B cell (primary cell): ENCODE data around the gene MDC1. TPM values are rescaled to one million over a fixed set of nuclear protein-coding genes. Genes with fewer than 3 reads are reported as not detected.

Source experiments
- ATAC-seq: fragments of 200-7000 bp; cut with Tn5 transposase; one replicate; pipeline ENCODE4 v1.10.0; 2021; ENCODE audit warnings: low read depth, mild to moderate bottlenecking, moderate number of reproducible peaks, moderate library complexity
- CTCF ChIA-PET: fragments of 350-600 bp; sonication (Branson Sonifier 250); formaldehyde crosslinking; loops from one replicate; lab custom pipeline; 2021; ENCODE audit warnings: antibody characterized with exemption, inconsistent platforms; lab: Charles Lee
- POLR2A ChIA-PET: fragments of 350-600 bp; sonication (Branson Sonifier 250); formaldehyde crosslinking; loops from one replicate; lab custom pipeline; 2021; ENCODE audit warnings: antibody characterized with exemption; lab: Charles Lee
- DNase-seq: peaks from one replicate; pipeline ENCODE4 v3.0.0; 2013
- H2AFZ ChIP-seq: 2 replicates; pipeline ENCODE4 v1.6.1; 2012; ENCODE audit warnings: mild to moderate bottlenecking, low read depth, low read length; ENCODE audit not compliant: insufficient read depth, poor library complexity, severe bottlenecking
- H3K27ac ChIP-seq, 2 donors: 1 replicate in 1 of 2; 2 replicates in 1 of 2; pipeline ENCODE4 v1.5.1; 2012 to 2013; ENCODE audit warnings: low read length in 2 of 2, mild to moderate bottlenecking in 2 of 2, moderate library complexity in 1 of 2
- H3K27me3 ChIP-seq, 4 experiments: fragments of 200-600 bp in 1 of 4; sonication (generic) in 1 of 4; replicated peaks in 1 of 4; 1 replicate in 2 of 4; 2 replicates in 2 of 4; pipeline versions ENCODE4 v1.6.1 to v1.7.0; 2013 to 2016; ENCODE audit warnings: low read length in 3 of 4, mild to moderate bottlenecking in 2 of 4, mixed read lengths in 1 of 4, moderate library complexity in 1 of 4; ENCODE audit not compliant: insufficient read depth in 4 of 4, control insufficient read depth in 3 of 4; ENCODE audit errors: control extremely low read depth in 1 of 4
- H3K36me3 ChIP-seq, 2 experiments: replicated peaks in 1 of 2; 1 replicate in 1 of 2; 2 replicates in 1 of 2; pipeline versions ENCODE4 v1.6.1 to v1.7.1; 2013; ENCODE audit warnings: low read length in 1 of 2; ENCODE audit not compliant: insufficient read depth in 2 of 2, control insufficient read depth in 1 of 2; ENCODE audit errors: control extremely low read depth in 1 of 2, extremely low read depth in 1 of 2
- H3K4me1 ChIP-seq, 2 donors: fragments of 200-600 bp in 1 of 2; sonication (generic) in 1 of 2; 1 replicate in 1 of 2; 2 replicates in 1 of 2; pipeline versions ENCODE4 v1.5.1 to v1.6.1; 2013 to 2017; ENCODE audit warnings: low read length in 2 of 2; ENCODE audit not compliant: control insufficient read depth in 2 of 2, insufficient read depth in 2 of 2
- H3K4me2 ChIP-seq: replicated peaks from 2 replicates; pipeline ENCODE3; 2012; ENCODE audit warnings: mild to moderate bottlenecking, low read depth, low read length; ENCODE audit not compliant: poor library complexity, severe bottlenecking
- H3K4me3 ChIP-seq, 5 experiments: fragments of 200-600 bp in 1 of 5; sonication (generic) in 1 of 5; 1 replicate in 3 of 5; 2 replicates in 2 of 5; pipeline versions ENCODE4 v1.5.1 to v1.7.0; 2011 to 2016; ENCODE audit warnings: low read length in 4 of 5, mild to moderate bottlenecking in 4 of 5, low read depth in 2 of 5, control low read depth in 1 of 5, moderate library complexity in 1 of 5; ENCODE audit not compliant: insufficient read depth in 1 of 5; ENCODE audit errors: control extremely low read depth in 1 of 5, extremely low read depth in 1 of 5
- H3K79me2 ChIP-seq: fragments of 200-600 bp; sonication (generic); one replicate; pipeline ENCODE4 v1.6.0; 2016; ENCODE audit warnings: low read length; ENCODE audit not compliant: control insufficient read depth, insufficient read depth
- H3K9ac ChIP-seq: fragments of 200-600 bp; sonication (generic); 2 replicates; pipeline ENCODE4 v1.6.1; 2017; ENCODE audit warnings: mild to moderate bottlenecking, low read length, moderate library complexity
- H3K9me3 ChIP-seq, 3 donors: one replicate each; pipeline versions ENCODE4 v1.6.1 to v1.7.1; 2013; ENCODE audit warnings: low read length in 2 of 3; ENCODE audit not compliant: control insufficient read depth in 2 of 3, insufficient read depth in 1 of 3; ENCODE audit errors: control extremely low read depth in 1 of 3
- H4K20me1 ChIP-seq: 2 replicates; pipeline ENCODE4 v1.6.0; 2012; ENCODE audit warnings: mild to moderate bottlenecking, low read length; ENCODE audit not compliant: insufficient read depth, control insufficient read depth, poor library complexity, severe bottlenecking
- H3K27ac Mint-ChIP-seq: one replicate; pipeline ENCODE4 v1.8.0; 2021; ENCODE audit warnings: mixed read lengths
- H3K27me3 Mint-ChIP-seq: one replicate; pipeline ENCODE4 v1.8.0; 2021; ENCODE audit warnings: mixed read lengths
- H3K4me1 Mint-ChIP-seq: one replicate; pipeline ENCODE4 v1.8.0; 2021; ENCODE audit warnings: mixed read lengths
- H3K4me3 Mint-ChIP-seq: one replicate; pipeline ENCODE4 v1.8.0; 2021; ENCODE audit warnings: mixed read lengths
- H3K9me3 Mint-ChIP-seq: one replicate; pipeline ENCODE4 v1.8.0; 2022; ENCODE audit warnings: mixed read lengths; ENCODE audit not compliant: insufficient read depth
- CTCF ChIP-seq: fragments of 200-600 bp; IDR thresholded peaks from one replicate; pipeline ENCODE4 v1.8.0; 2022; ENCODE audit warnings: antibody characterized with exemption, mild to moderate bottlenecking
- EZH2 ChIP-seq: IDR thresholded peaks from 2 replicates; pipeline ENCODE4 v1.6.1; 2012; ENCODE audit warnings: borderline replicate concordance, low read depth, mild to moderate bottlenecking, moderate library complexity, low read length; ENCODE audit not compliant: insufficient read depth, poor library complexity, severe bottlenecking
- WGBS: methylation state at CpG from one replicate; pipeline ENCODE4 v1.1.5; 2013; ENCODE audit warnings: missing lambda C conversion rate; ENCODE audit not compliant: insufficient coverage; 5-methylcytosine and 5-hydroxymethylcytosine counted together
- intact Hi-C: fragments of 100-400 bp; cut with micrococcal nuclease; formaldehyde crosslinking; loops from one replicate; pipeline ENCODE4 v1.10.0; 2022
- polyA plus RNA-seq: library from polyadenylated mRNA; depleted of rRNA; stranded (reverse); fragments of >200 nt; gene quantifications from 2 replicates; pipeline ENCODE4 v1.2.3, GENCODE V29; 2012
- total RNA-seq, 2 donors: library from RNA; stranded (reverse); fragments of 120-200 nt in 1 of 2; gene quantifications; 1 replicate in 1 of 2; 2 replicates in 1 of 2; pipeline versions ENCODE4 v1.2.3 to v1.2.4, GENCODE V29; 2013 to 2022

The MDC1 gene
- total and polyA plus RNA-seq, 2 donors (not counting 1 experiment from before 2014, with no cell fraction given) = 24.9 to 87.4 TPM

GRCh38 chr6:30685157-30686008 is 31.7 kb downstream of the MDC1 start:
- peak overlapping the region; percentile 100 for H3K4me2 ChIP-seq
- intact Hi-C loops = loop anchor here (2.0 kb wide), 1 partner anchor 13 kb away; the partner anchor contains the start of gene DHX16
- peaks cover 74% of the 10 kb centered on the region for H3K79me2 ChIP-seq
- H3K36me3 ChIP-seq = peaks cover 0 to 14% of the 10 kb centered on the region in 2 experiments
- WGBS = 5% methylated on average over 29 of the region's 29 CpGs
- peak; percentile 42 for DNase-seq
- no peaks in the 10 kb centered on the region for H3K9me3 Mint-ChIP-seq
- no peak for TF ChIP-seq EZH2
- TF ChIP-seq CTCF = no peak
- H3K4me3 Mint-ChIP-seq = peak overlapping the region; percentile 97
- ATAC-seq = no peak
- peak overlapping the region; percentile 91 to 100 (median 97) for H3K4me3 ChIP-seq
- H2AFZ ChIP-seq = peak overlapping the region; percentile 82
- ChIA-PET POLR2A (interaction anchor here (0.5 to 8.7 kb wide), 3 partner anchors 35 to 198 kb away, joined by 4 to 216 read pairs (median 4); partner anchors contain the start of genes MDC1 and TUBB), CTCF (interaction anchor here (19.8 kb wide), 1 partner anchor 42 kb away, joined by 963 read pairs; the partner anchor contains the start of genes MDC1 and TUBB)
- no peaks in the 10 kb centered on the region for H3K27me3 Mint-ChIP-seq
- no peaks in the 10 kb centered on the region for H3K9me3 ChIP-seq
- peak overlapping the region; percentile 98 for H3K9ac ChIP-seq
- peaks cover 72% of the 10 kb centered on the region for H3K4me1 Mint-ChIP-seq
- peaks cover 63% of the 10 kb centered on the region for H4K20me1 ChIP-seq
- H3K27me3 ChIP-seq = no peaks in the 10 kb centered on the region
- H3K27ac ChIP-seq = peak overlapping the region; percentile 93 to 97
- H3K4me1 ChIP-seq = peaks cover 50 to 52% of the 10 kb centered on the region in 2 donors
- peak overlapping the region; percentile 99 for H3K27ac Mint-ChIP-seq
